Neural crest cell (in vitro differentiated cells): ENCODE data around the gene MYO19. TPM values are rescaled to one million over a fixed set of nuclear protein-coding genes. Genes with fewer than 3 reads are reported as not detected.

ENCODE experiments used
- DNase-seq: peaks from one replicate; pipeline ENCODE4 v3.0.0; 2021; ENCODE audit warnings: low read depth, mixed read lengths, low spot score
- H3K27ac Mint-ChIP-seq: one replicate; pipeline ENCODE4 v1.8.0; 2021; ENCODE audit warnings: mild to moderate bottlenecking, mixed read lengths; ENCODE audit not compliant: unreplicated experiment
- H3K27me3 Mint-ChIP-seq: 2 replicates; pipeline ENCODE4 v1.8.0; 2021; ENCODE audit warnings: low read depth, mild to moderate bottlenecking, mixed read lengths
- H3K36me3 Mint-ChIP-seq: 2 replicates; pipeline ENCODE4 v1.8.0; 2021; ENCODE audit warnings: low read depth, mild to moderate bottlenecking, mixed read lengths
- H3K4me1 Mint-ChIP-seq: 2 replicates; pipeline ENCODE4 v1.8.0; 2021; ENCODE audit warnings: mixed read lengths
- H3K4me3 Mint-ChIP-seq: one replicate; pipeline ENCODE4 v1.8.0; 2021; ENCODE audit warnings: mild to moderate bottlenecking, mixed read lengths
- H3K9me3 Mint-ChIP-seq: 2 replicates; pipeline ENCODE4 v1.8.0; 2021; ENCODE audit warnings: mixed read lengths
- CTCF ChIP-seq: fragments of 200-600 bp; sonication (generic); conservative IDR thresholded peaks from 2 replicates; pipeline ENCODE4 v1.5.0; 2021; ENCODE audit warnings: antibody characterized with exemption, mild to moderate bottlenecking
- total RNA-seq: library from RNA; stranded (reverse); gene quantifications from 2 replicates; pipeline ENCODE4 v1.2.1, GENCODE V29; 2021

The MYO19 gene
- total RNA-seq, 1 donor from 2014 or later: 104 TPM

DNA sequence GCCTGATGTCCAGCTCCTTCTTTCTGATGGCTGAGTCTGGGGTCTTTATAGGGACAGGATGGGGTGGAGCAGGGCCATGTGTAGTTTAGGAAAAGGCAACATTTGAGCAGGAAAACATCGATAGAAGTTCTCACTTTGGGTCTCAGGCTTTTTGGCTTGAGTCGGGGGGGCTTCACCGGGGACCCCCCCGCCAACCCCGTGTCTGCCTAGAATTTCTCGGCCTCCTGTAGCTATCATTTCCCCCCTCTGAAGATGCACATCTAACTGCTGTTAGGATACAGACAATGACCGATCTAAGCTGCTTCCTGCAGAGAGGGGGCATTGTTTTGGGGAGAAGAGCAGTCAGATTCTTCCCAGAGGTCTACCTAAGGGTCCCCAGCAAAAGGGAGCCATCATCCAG, 64.9 kb downstream of the MYO19 start:
- no peak for TF ChIP-seq CTCF
- no peak overlapping the region for H3K4me3 Mint-ChIP-seq
- H3K27me3 Mint-ChIP-seq: peaks cover 86% of the 10 kb centered on the region
- DNase-seq: no peak
- H3K4me1 Mint-ChIP-seq: no peaks in the 10 kb centered on the region
- H3K27ac Mint-ChIP-seq: no peak overlapping the region
- no peaks in the 10 kb centered on the region for H3K36me3 Mint-ChIP-seq
- H3K9me3 Mint-ChIP-seq: no peaks in the 10 kb centered on the region

DNA sequence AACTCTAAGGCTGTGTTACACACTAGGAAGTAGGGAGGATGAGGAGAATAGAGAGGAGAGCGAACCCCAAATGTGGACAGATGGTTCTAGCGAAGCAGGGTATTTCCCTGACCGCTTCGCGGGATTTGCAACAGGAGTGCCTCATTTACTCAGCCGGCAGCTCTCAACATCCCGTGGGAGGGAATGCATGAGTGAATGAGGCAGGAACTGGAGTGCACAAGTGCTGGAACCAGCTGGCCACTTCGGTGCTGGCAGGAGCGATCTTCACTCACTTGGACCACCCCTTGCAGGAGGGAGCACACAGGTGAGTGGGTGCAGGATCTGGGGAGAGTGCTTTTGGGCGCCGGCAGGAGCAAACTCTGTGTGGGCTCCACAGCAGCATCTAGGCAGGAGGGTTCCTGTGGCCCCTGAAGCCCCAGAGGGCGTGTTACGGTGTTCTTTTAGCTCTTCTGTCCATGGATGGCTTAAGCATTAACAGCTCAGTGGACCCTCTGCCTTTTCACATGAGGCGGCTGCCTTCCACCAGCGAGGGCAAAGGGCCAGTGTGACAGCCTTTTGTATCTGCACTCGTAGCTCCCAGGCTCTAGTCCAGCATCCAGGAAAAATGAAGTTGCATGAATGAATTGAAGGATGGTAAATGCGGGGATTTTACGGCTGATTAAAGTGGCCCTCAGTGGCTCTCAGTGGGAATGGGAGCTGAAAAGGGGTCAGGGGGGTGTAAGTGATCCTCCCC, 65.6 kb downstream of the MYO19 start:
- Mint-ChIP-seq H3K27ac (no peak overlapping the region), H3K4me3 (no peak overlapping the region), H3K27me3 (peaks cover 80% of the 10 kb centered on the region), H3K36me3 (no peaks in the 10 kb centered on the region), H3K4me1 (no peaks in the 10 kb centered on the region), H3K9me3 (no peaks in the 10 kb centered on the region)
- no peak for DNase-seq
- no peak for TF ChIP-seq CTCF

DNA sequence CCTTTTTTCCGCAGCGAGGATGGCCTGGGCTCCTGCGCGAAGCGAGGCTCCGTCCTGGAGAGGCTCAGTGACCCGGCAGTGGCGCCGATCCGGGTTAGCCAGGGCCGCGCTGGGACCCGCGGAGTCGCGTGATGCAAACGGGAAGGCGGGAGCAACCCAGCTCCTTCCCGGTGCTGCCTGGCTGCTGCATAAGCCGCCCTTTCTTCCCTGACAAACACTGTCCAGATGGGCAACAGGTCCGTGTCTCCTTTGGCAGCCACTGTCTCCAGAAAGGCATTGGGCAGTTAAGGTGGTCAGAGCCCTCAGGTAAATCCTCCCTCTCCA, 69.9 kb downstream of the MYO19 start:
- H3K27me3 Mint-ChIP-seq: peaks cover 81% of the 10 kb centered on the region
- H3K36me3 Mint-ChIP-seq: no peaks in the 10 kb centered on the region
- no peak for TF ChIP-seq CTCF
- H3K4me1 Mint-ChIP-seq: no peaks in the 10 kb centered on the region
- H3K9me3 Mint-ChIP-seq: no peaks in the 10 kb centered on the region
- no peak overlapping the region for H3K27ac Mint-ChIP-seq
- no peak for DNase-seq
- no peak overlapping the region for H3K4me3 Mint-ChIP-seq

GRCh38 chr17:36463916-36464764, 70.5 kb downstream of the MYO19 start:
- Mint-ChIP-seq H3K36me3 (no peaks in the 10 kb centered on the region), H3K27ac (no peak overlapping the region), H3K4me1 (no peaks in the 10 kb centered on the region), H3K4me3 (no peak overlapping the region), H3K27me3 (peaks cover 81% of the 10 kb centered on the region), H3K9me3 (no peaks in the 10 kb centered on the region)
- peak; percentile 22 for TF ChIP-seq CTCF
- DNase-seq: peak; percentile 73

DNA sequence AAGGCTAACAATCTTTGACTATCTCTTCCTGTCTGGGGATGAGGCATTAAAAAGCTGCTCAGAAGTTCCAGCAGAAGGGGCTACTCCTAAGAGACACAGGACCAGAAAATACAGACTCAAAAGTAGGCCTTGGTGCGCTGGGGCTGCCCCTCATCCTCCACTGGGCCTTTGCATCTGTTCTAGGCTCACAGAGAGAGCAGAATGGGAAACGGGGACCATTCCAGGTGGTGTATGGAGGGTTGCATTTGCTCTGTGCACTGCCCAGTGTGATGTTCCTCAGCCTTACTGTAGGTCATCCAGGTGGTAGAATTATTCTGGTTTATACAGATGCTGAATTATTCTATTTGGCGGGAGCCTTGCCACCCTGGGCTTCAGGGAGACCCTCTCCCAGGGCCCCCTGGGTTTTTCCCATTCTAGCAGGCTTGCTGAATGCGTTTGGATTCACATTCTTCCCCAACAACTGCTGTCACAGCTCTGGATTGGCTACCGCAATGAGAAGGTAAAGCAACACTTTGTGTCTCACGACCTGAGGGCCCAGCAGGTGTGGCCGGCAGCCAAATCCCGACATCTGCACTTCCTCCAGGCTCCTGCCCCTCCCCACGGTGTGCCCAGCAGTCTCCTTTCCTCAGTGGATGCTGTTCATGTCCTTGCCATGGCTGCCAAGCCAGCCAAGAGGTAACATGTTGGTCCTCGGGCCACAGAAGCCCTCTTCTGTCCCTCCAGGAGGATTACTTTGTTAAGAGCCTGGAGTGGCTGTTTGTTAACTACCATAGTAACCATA, 73.1 kb downstream of the MYO19 start:
- peaks cover 57% of the 10 kb centered on the region for H3K27me3 Mint-ChIP-seq
- no peak for TF ChIP-seq CTCF

More for the DNA sequence above, 73.1 kb downstream of the MYO19 start:
- Mint-ChIP-seq H3K27ac (no peak overlapping the region), H3K36me3 (no peaks in the 10 kb centered on the region), H3K9me3 (no peaks in the 10 kb centered on the region), H3K4me3 (no peak overlapping the region), H3K4me1 (no peaks in the 10 kb centered on the region)
- DNase-seq: no peak
